ENCODE measurements around the gene TMOD2. TPM values are rescaled to one million over a fixed set of nuclear protein-coding genes. Genes with fewer than 3 reads are reported as not detected.
A peak's percentile ranks its signal among the peaks of the same experiment; 100 is the strongest.

TMOD2 gene
- total and polyA plus RNA-seq, 2 experiments from 2014 or later, result 4.6 to 5.9 TPM

GRCh38 chr15:51724673-51725072 lies 26.7 kb upstream of the TMOD2 start:
- no peak overlapping the region for H3K9ac ChIP-seq
- peaks cover 25% of the 10 kb centered on the region for H3K4me1 ChIP-seq (ENCODE audit: insufficient read depth)
- TF ChIP-seq EZH2 (IDR thresholded peaks at IDR 0.05; ENCODE audit: insufficient read depth, poor library complexity, severe bottlenecking) (no peak), EZH2phosphoT487 (IDR thresholded peaks at IDR 0.05; ENCODE audit: insufficient read depth, low read depth) (no peak)
- H3K9me3 ChIP-seq (ENCODE audit: low read depth), result no peaks in the 10 kb centered on the region
- no peaks in the 10 kb centered on the region for H3K79me2 ChIP-seq (ENCODE audit: insufficient read depth)
- H3K27me3 ChIP-seq (replicated peaks; ENCODE audit: insufficient read depth), result no peaks in the 10 kb centered on the region
- 87 to 94% methylated on average over 1 of the region's 1 CpG for WGBS, 2 experiments (ENCODE audit: low coverage in 1 of 2, low lambda C conversion rate in 2 of 2, missing lambda C conversion rate in 2 of 2)
- DNase-seq, result no peak
- no peaks in the 10 kb centered on the region for H4K20me1 ChIP-seq (ENCODE audit: insufficient read depth)
- H3K4me2 ChIP-seq (ENCODE audit: unreplicated experiment), result no peak overlapping the region
- no peaks in the 10 kb centered on the region for H3K9me2 ChIP-seq (ENCODE audit: insufficient read depth)
- peaks cover 17% of the 10 kb centered on the region for H3F3A ChIP-seq (ENCODE audit: insufficient read depth)
- H2AFZ ChIP-seq, result no peak overlapping the region
- no peak overlapping the region for H3K4me3 ChIP-seq
- no peak overlapping the region for H3K27ac ChIP-seq
- H3K36me3 ChIP-seq (ENCODE audit: low read depth), result no peaks in the 10 kb centered on the region
- in situ Hi-C loops (cut with MboI), result no loop called here

GRCh38 chr15:51726302-51727073 lies 24.9 kb upstream of the TMOD2 start:
- 10 to 13% methylated on average over 5 of the region's 5 CpGs for WGBS, 2 experiments (ENCODE audit: low coverage in 1 of 2, low lambda C conversion rate in 2 of 2, missing lambda C conversion rate in 2 of 2)
- in situ Hi-C loops (cut with MboI), result no loop called here
- Histone ChIP-seq H3K36me3 (ENCODE audit: low read depth) (no peaks in the 10 kb centered on the region), H3K4me1 (ENCODE audit: insufficient read depth) (peaks cover 26% of the 10 kb centered on the region), H3F3A (ENCODE audit: insufficient read depth) (peaks cover 22% of the 10 kb centered on the region), H4K20me1 (ENCODE audit: insufficient read depth) (no peaks in the 10 kb centered on the region), H2AFZ (no peak overlapping the region), H3K4me3 (no peak overlapping the region), H3K9me2 (ENCODE audit: insufficient read depth) (no peaks in the 10 kb centered on the region), H3K4me2 (ENCODE audit: unreplicated experiment) (peak overlapping the region; percentile 5), H3K79me2 (ENCODE audit: insufficient read depth) (no peaks in the 10 kb centered on the region), H3K9ac (no peak overlapping the region), H3K27ac (peak overlapping the region; percentile 28; the same call in 1 of the 2 replicates), H3K27me3 (replicated peaks; ENCODE audit: insufficient read depth) (no peaks in the 10 kb centered on the region), H3K9me3 (ENCODE audit: low read depth) (no peaks in the 10 kb centered on the region)
- peak; percentile 96 for DNase-seq
- TF ChIP-seq EZH2 (IDR thresholded peaks at IDR 0.05; ENCODE audit: insufficient read depth, poor library complexity, severe bottlenecking) (no peak), EZH2phosphoT487 (IDR thresholded peaks at IDR 0.05; ENCODE audit: insufficient read depth, low read depth) (no peak)

DNA sequence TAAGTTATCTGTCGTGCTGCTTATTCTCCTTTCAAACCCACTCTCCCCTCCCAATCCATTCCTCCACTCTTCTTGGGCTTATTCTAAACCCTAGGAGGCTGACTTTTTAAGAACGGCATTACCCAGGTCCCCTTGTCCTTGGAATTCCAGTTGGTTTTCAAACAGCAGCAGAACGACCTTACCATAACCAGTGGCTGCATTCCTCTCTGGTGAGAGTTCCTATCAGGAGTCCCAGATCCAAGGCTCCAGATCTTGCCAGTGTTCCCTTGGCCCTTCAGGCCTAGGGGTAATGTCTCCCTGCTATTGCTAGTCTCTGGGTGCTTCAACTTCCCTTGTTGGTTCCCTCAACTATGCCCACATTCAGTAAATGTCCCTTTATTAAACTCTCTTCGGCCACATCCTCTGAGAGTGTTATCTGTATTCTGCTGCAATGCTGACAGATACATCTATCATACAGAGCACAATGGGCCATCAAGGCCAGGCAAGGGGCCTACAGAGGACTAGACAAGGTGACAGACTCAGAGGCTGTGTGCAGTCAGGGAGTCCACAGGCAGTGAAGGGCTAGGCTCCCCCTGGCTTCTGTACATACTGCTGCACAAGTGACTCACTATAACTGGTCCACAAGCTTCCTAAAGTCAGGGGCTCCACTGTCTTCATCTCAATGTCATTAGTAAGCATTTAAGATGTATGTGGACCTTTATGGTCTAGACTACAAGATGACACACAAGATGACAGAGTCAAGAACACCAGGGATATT lies 24.1 kb upstream of the TMOD2 start:
- 0 out of 2 replicates have a peak overlapping the region, but pooled peaks have one; percentile 28 for H3K27ac ChIP-seq
- no peaks in the 10 kb centered on the region for H3K9me3 ChIP-seq (ENCODE audit: low read depth)
- no peak overlapping the region for H3K4me2 ChIP-seq (ENCODE audit: unreplicated experiment)

DNA sequence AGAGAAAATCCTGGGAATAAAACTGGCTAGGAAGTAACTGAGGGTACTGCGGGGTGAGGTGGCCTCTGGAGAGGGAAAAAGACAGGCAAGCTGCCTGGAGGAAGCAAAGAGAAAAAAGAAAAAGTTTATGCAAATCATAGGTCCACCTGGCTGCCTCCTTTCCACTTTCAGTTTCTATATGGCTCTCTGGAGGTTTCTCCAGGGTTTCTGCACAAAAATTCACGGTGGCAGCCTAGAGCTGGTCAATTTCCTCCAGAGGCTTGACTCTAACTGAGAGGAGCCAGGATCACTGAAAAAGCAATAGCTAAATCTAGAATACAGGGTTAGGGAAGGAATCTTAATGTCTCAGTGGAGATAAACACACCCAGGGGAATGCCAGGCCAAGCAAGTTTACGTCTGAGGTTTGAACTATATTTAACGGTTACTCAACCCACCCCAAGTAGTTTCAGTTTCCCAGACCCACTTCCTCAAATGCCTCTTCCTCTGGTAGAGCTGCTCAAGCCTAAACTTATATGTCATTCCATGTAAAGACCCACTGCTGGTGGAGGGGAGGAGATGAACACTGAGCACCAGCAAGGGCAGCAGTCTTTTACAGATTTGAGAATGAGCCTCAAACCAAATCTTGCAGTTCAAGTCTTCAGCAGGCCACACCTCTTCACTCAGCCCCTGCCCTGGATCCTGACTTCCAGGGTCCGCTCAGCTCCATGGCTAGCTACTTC lies 19.7 kb upstream of the TMOD2 start:
- Histone ChIP-seq H3K4me2 (ENCODE audit: unreplicated experiment) (peak overlapping the region; percentile 75), H3K9me2 (ENCODE audit: insufficient read depth) (no peaks in the 10 kb centered on the region), H3K4me1 (ENCODE audit: insufficient read depth) (peaks cover 23% of the 10 kb centered on the region), H3K4me3 (peak overlapping the region; percentile 44), H2AFZ (peak overlapping the region; percentile 60), H3K27me3 (replicated peaks; ENCODE audit: insufficient read depth) (no peaks in the 10 kb centered on the region), H3K9me3 (ENCODE audit: low read depth) (no peaks in the 10 kb centered on the region), H4K20me1 (ENCODE audit: insufficient read depth) (no peaks in the 10 kb centered on the region), H3F3A (ENCODE audit: insufficient read depth) (peaks cover 20% of the 10 kb centered on the region), H3K36me3 (ENCODE audit: low read depth) (no peaks in the 10 kb centered on the region), H3K79me2 (ENCODE audit: insufficient read depth) (no peaks in the 10 kb centered on the region), H3K27ac (peak overlapping the region; percentile 20; the same call in 1 of the 2 replicates), H3K9ac (peak overlapping the region; percentile 30)
- no peak for TF ChIP-seq EZH2 (IDR thresholded peaks at IDR 0.05; ENCODE audit: insufficient read depth, poor library complexity, severe bottlenecking)
- no peak for TF ChIP-seq EZH2phosphoT487 (IDR thresholded peaks at IDR 0.05; ENCODE audit: insufficient read depth, low read depth)
- DNase-seq, result peak; percentile 50
- in situ Hi-C loops (cut with MboI), result no loop called here
- 51 to 54% methylated on average over 5 of the region's 5 CpGs for WGBS, 2 experiments (ENCODE audit: low coverage in 1 of 2, low lambda C conversion rate in 2 of 2, missing lambda C conversion rate in 2 of 2)

More for the DNA sequence above, 24.1 kb upstream of the TMOD2 start:
- Histone ChIP-seq H3K9me2 (ENCODE audit: insufficient read depth) (no peaks in the 10 kb centered on the region), H3F3A (ENCODE audit: insufficient read depth) (peaks cover 24% of the 10 kb centered on the region), H3K9ac (no peak overlapping the region), H3K4me3 (no peak overlapping the region), H3K27me3 (replicated peaks; ENCODE audit: insufficient read depth) (no peaks in the 10 kb centered on the region), H3K79me2 (ENCODE audit: insufficient read depth) (no peaks in the 10 kb centered on the region), H4K20me1 (ENCODE audit: insufficient read depth) (no peaks in the 10 kb centered on the region), H3K36me3 (ENCODE audit: low read depth) (no peaks in the 10 kb centered on the region), H3K4me1 (ENCODE audit: insufficient read depth) (peaks cover 25% of the 10 kb centered on the region), H2AFZ (no peak overlapping the region)
- in situ Hi-C loops (cut with MboI), result no loop called here
- peak; percentile 68 for DNase-seq
- 60 to 62% methylated on average over 4 of the region's 4 CpGs for WGBS, 2 experiments (ENCODE audit: low coverage in 1 of 2, low lambda C conversion rate in 2 of 2, missing lambda C conversion rate in 2 of 2)
- no peak for TF ChIP-seq EZH2phosphoT487 (IDR thresholded peaks at IDR 0.05; ENCODE audit: insufficient read depth, low read depth)
- TF ChIP-seq EZH2 (IDR thresholded peaks at IDR 0.05; ENCODE audit: insufficient read depth, poor library complexity, severe bottlenecking), result no peak
